ENCODE measurements around the gene NCKAP5.
A peak's percentile ranks its signal among the peaks of the same experiment; 100 is the strongest.

NCKAP5 gene

GRCh38 chr2:133317178-133317577 is 251.1 kb downstream of the NCKAP5 start:
- DNase-seq: no peak

- no peak for DNase-seq
These were observed 251.7 kb downstream of the NCKAP5 start for GRCh38 chr2:133316557-133316956.

GRCh38 chr2:133315280-133315679 is 253.0 kb downstream of the NCKAP5 start:
- no peak for DNase-seq

GRCh38 chr2:133314795-133315194 is 253.5 kb downstream of the NCKAP5 start:
- no peak for DNase-seq

GRCh38 chr2:133312038-133312729 is 256.1 kb downstream of the NCKAP5 start:
- DNase-seq: no peak

GRCh38 chr2:133306236-133306635 is 262.0 kb downstream of the NCKAP5 start:
- no peak for DNase-seq

GRCh38 chr2:133304344-133304743 is 263.9 kb downstream of the NCKAP5 start:
- DNase-seq: no peak

GRCh38 chr2:133303150-133303549 is 265.1 kb downstream of the NCKAP5 start:
- no peak for DNase-seq

GRCh38 chr2:133296401-133296800 is 271.9 kb downstream of the NCKAP5 start:
- DNase-seq: no peak

GRCh38 chr2:133293544-133294353 is 274.5 kb downstream of the NCKAP5 start:
- no peak for DNase-seq

- no peak for DNase-seq
These were observed 276.0 kb downstream of the NCKAP5 start for GRCh38 chr2:133292259-133292658.

- no peak for DNase-seq
These were observed 280.6 kb downstream of the NCKAP5 start for GRCh38 chr2:133287709-133288108.

- DNase-seq: no peak
These were observed 281.8 kb downstream of the NCKAP5 start for GRCh38 chr2:133286326-133286922.

GRCh38 chr2:133273031-133273430 is 295.2 kb downstream of the NCKAP5 start:
- no peak for DNase-seq

- DNase-seq: no peak
These were observed 297.2 kb downstream of the NCKAP5 start for GRCh38 chr2:133271105-133271504.

GRCh38 chr2:133270550-133270949 is 297.7 kb downstream of the NCKAP5 start:
- no peak for DNase-seq

- no peak for DNase-seq
These were observed 301.2 kb downstream of the NCKAP5 start for GRCh38 chr2:133266926-133267590.

GRCh38 chr2:133266041-133266925 is 302.0 kb downstream of the NCKAP5 start:
- no peak for DNase-seq

GRCh38 chr2:133265432-133265949 is 302.8 kb downstream of the NCKAP5 start:
- DNase-seq: peak; percentile 63

- DNase-seq: no peak
These were observed 303.3 kb downstream of the NCKAP5 start for GRCh38 chr2:133264989-133265401.

- DNase-seq: no peak
These were observed 305.4 kb downstream of the NCKAP5 start for GRCh38 chr2:133262893-133263292.

GRCh38 chr2:133255360-133255759 is 312.9 kb downstream of the NCKAP5 start:
- no peak for DNase-seq
